ENCODE measurements around the gene FXYD5. TPM values are rescaled to one million over a fixed set of nuclear protein-coding genes. Genes with fewer than 3 reads are reported as not detected.

FXYD5 gene
- total RNA-seq, 1 experiment from 2014 or later, result 100 TPM

DNA sequence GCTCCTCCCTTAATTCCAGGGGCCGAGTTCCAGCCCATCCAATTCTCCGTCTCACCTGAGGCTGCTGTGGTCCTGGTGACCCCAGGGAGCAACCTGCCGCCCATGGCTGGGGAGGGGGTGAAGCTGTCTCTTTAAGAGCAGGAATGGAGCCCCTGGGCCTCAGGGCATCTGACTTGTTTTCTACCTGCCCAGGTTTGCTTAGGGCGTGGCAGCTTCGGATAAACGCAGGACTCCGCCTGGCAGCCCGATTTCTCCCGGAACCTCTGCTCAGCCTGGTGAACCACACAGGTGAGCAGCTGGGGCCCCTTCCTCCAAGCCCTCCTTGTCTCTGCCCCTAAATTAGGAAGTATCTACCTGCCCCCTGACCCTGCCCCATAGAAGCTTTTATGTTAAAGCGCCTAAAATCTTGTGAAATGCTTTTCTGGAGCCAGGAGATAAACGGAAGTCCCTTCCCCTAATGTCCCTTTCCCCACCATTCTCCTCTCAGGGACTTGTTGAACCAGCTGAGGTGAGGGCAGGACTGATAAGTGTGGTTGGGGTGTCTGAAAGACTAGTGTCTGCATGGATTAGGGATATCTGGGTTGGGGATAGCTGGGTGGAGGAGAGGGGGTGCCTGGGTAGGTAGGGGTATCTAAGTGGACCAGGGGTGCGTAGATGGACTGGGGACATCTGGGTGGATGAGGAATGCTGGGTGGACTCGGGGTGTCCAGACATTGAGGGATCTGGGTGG lies 38.3 kb upstream of the FXYD5 start:
- Histone ChIP-seq H4K5ac (ENCODE audit: insufficient read length, low read depth, low read length) (no peak overlapping the region), H4K91ac (ENCODE audit: insufficient read length, low read depth, low read length) (no peak overlapping the region), H3K9me3 (ENCODE audit: control insufficient read depth, low read depth, low read length) (no peaks in the 10 kb centered on the region), H2BK20ac (ENCODE audit: low read depth, low read length, poor library complexity, severe bottlenecking) (no peak overlapping the region), H3K14ac (ENCODE audit: insufficient read depth, low read length) (no peak overlapping the region), H4K20me1 (ENCODE audit: control insufficient read depth, insufficient read depth, insufficient read length) (no peaks in the 10 kb centered on the region), H3K4me1 (ENCODE audit: insufficient read depth, low read length) (no peaks in the 10 kb centered on the region), H3K79me2 (ENCODE audit: insufficient read depth, low read length) (no peaks in the 10 kb centered on the region), H3T11ph (ENCODE audit: low read length) (no peak overlapping the region), H3K4me2 (ENCODE audit: insufficient read depth, insufficient read length, low read length) (no peak overlapping the region), H3K23ac (ENCODE audit: insufficient read length, low read depth, low read length) (no peak overlapping the region), H3K4ac (ENCODE audit: low read depth, low read length) (no peak overlapping the region), H3K56ac (ENCODE audit: insufficient read length, low read depth, low read length) (no peak overlapping the region), H2BK15ac (ENCODE audit: low read depth, low read length) (no peak overlapping the region), H2AK5ac (ENCODE audit: insufficient read length, low read length) (no peak overlapping the region), H2BK12ac (ENCODE audit: insufficient read length, low read depth, low read length) (no peak overlapping the region), H3K23me2 (ENCODE audit: insufficient read length, low read depth, low read length, poor library complexity, severe bottlenecking) (no peaks in the 10 kb centered on the region), H2AFZ (ENCODE audit: low read length) (no peak overlapping the region), H3K27ac (ENCODE audit: insufficient read length, low read depth, low read length) (no peak overlapping the region), H3K9ac (ENCODE audit: extremely low read depth, insufficient read length, low read length) (no peak overlapping the region), H3K79me1 (ENCODE audit: insufficient read depth, low read depth, low read length, poor library complexity, severe bottlenecking) (no peaks in the 10 kb centered on the region), H3K18ac (ENCODE audit: insufficient read length, low read depth, low read length) (no peak overlapping the region), H4K8ac (replicated peaks; ENCODE audit: insufficient read length, low read depth, low read length) (no peak overlapping the region), H3K27me3 (ENCODE audit: insufficient read depth, low read length) (no peaks in the 10 kb centered on the region), H2BK5ac (ENCODE audit: insufficient read length, low read length) (no peak overlapping the region), H2BK120ac (ENCODE audit: low read depth, low read length, poor library complexity, severe bottlenecking) (no peak overlapping the region)
- peaks cover 10% of the 10 kb centered on the region for H3K27me3 Mint-ChIP-seq (ENCODE audit: low read depth)
- no peak overlapping the region for H3K27ac Mint-ChIP-seq
- TF ChIP-seq, protein P1, sequence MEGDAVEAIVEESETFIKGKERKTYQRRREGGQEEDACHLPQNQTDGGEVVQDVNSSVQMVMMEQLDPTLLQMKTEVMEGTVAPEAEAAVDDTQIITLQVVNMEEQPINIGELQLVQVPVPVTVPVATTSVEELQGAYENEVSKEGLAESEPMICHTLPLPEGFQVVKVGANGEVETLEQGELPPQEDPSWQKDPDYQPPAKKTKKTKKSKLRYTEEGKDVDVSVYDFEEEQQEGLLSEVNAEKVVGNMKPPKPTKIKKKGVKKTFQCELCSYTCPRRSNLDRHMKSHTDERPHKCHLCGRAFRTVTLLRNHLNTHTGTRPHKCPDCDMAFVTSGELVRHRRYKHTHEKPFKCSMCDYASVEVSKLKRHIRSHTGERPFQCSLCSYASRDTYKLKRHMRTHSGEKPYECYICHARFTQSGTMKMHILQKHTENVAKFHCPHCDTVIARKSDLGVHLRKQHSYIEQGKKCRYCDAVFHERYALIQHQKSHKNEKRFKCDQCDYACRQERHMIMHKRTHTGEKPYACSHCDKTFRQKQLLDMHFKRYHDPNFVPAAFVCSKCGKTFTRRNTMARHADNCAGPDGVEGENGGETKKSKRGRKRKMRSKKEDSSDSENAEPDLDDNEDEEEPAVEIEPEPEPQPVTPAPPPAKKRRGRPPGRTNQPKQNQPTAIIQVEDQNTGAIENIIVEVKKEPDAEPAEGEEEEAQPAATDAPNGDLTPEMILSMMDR (conservative IDR thresholded peaks at IDR 0.05), result no peak
- WGBS (ENCODE audit: extremely low coverage, insufficient read length, low lambda C conversion rate), result no CpG with 5 or more reads among the region's 13 CpGs
- no peaks in the 10 kb centered on the region for H3K9me3 Mint-ChIP-seq
- H3K4me1 Mint-ChIP-seq, result peaks cover 34 to 50% of the 10 kb centered on the region in 2 experiments
- no peak overlapping the region; a peak in 1 of 5 replicates for H3K4me3 Mint-ChIP-seq
- no peak for DNase-seq
- H3K36me3 Mint-ChIP-seq (ENCODE audit: insufficient read depth in 1 of 3, low read depth in 3 of 3), result no peaks in the 10 kb centered on the region; a peak in 1 of 7 replicates
